ENCODE measurements around the gene ADAM11.

ADAM11 gene

GRCh38 chr17:44776628-44777393, 18.0 kb downstream of the ADAM11 start:
- no peak for DNase-seq (ENCODE audit: low read depth)
- TF ChIP-seq CTCF (IDR thresholded peaks at IDR 0.05; ENCODE audit: insufficient read depth, low read depth, low read length, missing control alignments), result no peak
- no peak overlapping the region for H3K4me3 ChIP-seq (ENCODE audit: low read depth, low read length)

GRCh38 chr17:44777394-44778348, 18.9 kb downstream of the ADAM11 start:
- TF ChIP-seq CTCF (IDR thresholded peaks at IDR 0.05; ENCODE audit: insufficient read depth, low read depth, low read length, missing control alignments), result no peak
- no peak overlapping the region for H3K4me3 ChIP-seq (ENCODE audit: low read depth, low read length)
- DNase-seq (ENCODE audit: low read depth), result no peak

GRCh38 chr17:44778656-44779210, 19.9 kb downstream of the ADAM11 start:
- H3K4me3 ChIP-seq (ENCODE audit: low read depth, low read length), result no peak overlapping the region
- no peak for DNase-seq (ENCODE audit: low read depth)
- no peak for TF ChIP-seq CTCF (IDR thresholded peaks at IDR 0.05; ENCODE audit: insufficient read depth, low read depth, low read length, missing control alignments)

GRCh38 chr17:44779211-44780025, 20.6 kb downstream of the ADAM11 start:
- peak; percentile 93 for TF ChIP-seq CTCF (IDR thresholded peaks at IDR 0.05; ENCODE audit: insufficient read depth, low read depth, low read length, missing control alignments)
- peak; percentile 78 for DNase-seq (ENCODE audit: low read depth)
- H3K4me3 ChIP-seq (ENCODE audit: low read depth, low read length), result peak overlapping the region; percentile 42

- no peak for TF ChIP-seq CTCF (IDR thresholded peaks at IDR 0.05; ENCODE audit: insufficient read depth, low read depth, low read length, missing control alignments)
These were observed 21.4 kb downstream of the ADAM11 start for GRCh38 chr17:44780161-44780560.

GRCh38 chr17:44780845-44781480, 22.2 kb downstream of the ADAM11 start:
- TF ChIP-seq CTCF (IDR thresholded peaks at IDR 0.05; ENCODE audit: insufficient read depth, low read depth, low read length, missing control alignments), result no peak
- H3K4me3 ChIP-seq (ENCODE audit: low read depth, low read length), result no peak overlapping the region
- DNase-seq (ENCODE audit: low read depth), result no peak

More at GRCh38 chr17:44780161-44780560, 21.4 kb downstream of the ADAM11 start:
- no peak overlapping the region for H3K4me3 ChIP-seq (ENCODE audit: low read depth, low read length)
- DNase-seq (ENCODE audit: low read depth), result no peak
